Measurements from ENCODE around the gene TINCR. TPM values are rescaled to one million over a fixed set of nuclear protein-coding genes. Genes with fewer than 3 reads are reported as not detected.
"Not testable (repeated sequence)": the region's sequence is repeated elsewhere in the genome, so short reads cannot be mapped to it uniquely, and the experiment has no call there.

Gene TINCR
- total RNA-seq, 1 donor from 2014 or later = 0.20 TPM

GRCh38 chr19:5560156-5560555, 7.6 kb downstream of the TINCR start:
- no peak for DNase-seq (ENCODE audit: low read depth in 2 of 2)

- no peak for DNase-seq (ENCODE audit: low read depth in 2 of 2)
These were observed 8.0 kb downstream of the TINCR start for GRCh38 chr19:5559804-5560133.

- no peak for DNase-seq (ENCODE audit: low read depth in 2 of 2)
These were observed 9.6 kb downstream of the TINCR start for GRCh38 chr19:5558101-5558621.

- no peak for DNase-seq (ENCODE audit: low read depth in 2 of 2)
These were observed 10.1 kb downstream of the TINCR start for GRCh38 chr19:5557691-5558090.

GRCh38 chr19:5554828-5555227, 12.9 kb downstream of the TINCR start:
- DNase-seq (ENCODE audit: low read depth in 2 of 2) = no peak

- no peak for DNase-seq (ENCODE audit: low read depth in 2 of 2)
These were observed 13.9 kb downstream of the TINCR start for GRCh38 chr19:5553892-5554291.

- peak; percentile 45 to 50 for DNase-seq (ENCODE audit: low read depth in 2 of 2)
These were observed 19.9 kb downstream of the TINCR start for GRCh38 chr19:5547881-5548280.

- no peak for DNase-seq (ENCODE audit: low read depth in 2 of 2)
These were observed 21.8 kb downstream of the TINCR start for GRCh38 chr19:5545984-5546383.

GRCh38 chr19:5545051-5545450, 22.7 kb downstream of the TINCR start:
- no peak for DNase-seq (ENCODE audit: low read depth in 2 of 2)

GRCh38 chr19:5542665-5543064, 25.1 kb downstream of the TINCR start:
- no peak for DNase-seq (ENCODE audit: low read depth in 2 of 2)

GRCh38 chr19:5541456-5541855, 26.3 kb downstream of the TINCR start:
- no peak for DNase-seq (ENCODE audit: low read depth in 2 of 2)

- DNase-seq (ENCODE audit: low read depth in 2 of 2) = no peak
These were observed 27.5 kb downstream of the TINCR start for GRCh38 chr19:5540208-5540607.

- DNase-seq (ENCODE audit: low read depth in 2 of 2) = no peak
These were observed 29.9 kb downstream of the TINCR start for GRCh38 chr19:5537870-5538269.

- not testable (repeated sequence) for DNase-seq (ENCODE audit: low read depth in 2 of 2)
These were observed 30.7 kb downstream of the TINCR start for GRCh38 chr19:5536982-5537579.

- peak in 1 of 2 donors; percentile 22 for DNase-seq (ENCODE audit: low read depth in 2 of 2)
These were observed 31.3 kb downstream of the TINCR start for GRCh38 chr19:5536337-5536894.

- DNase-seq (ENCODE audit: low read depth in 2 of 2) = peak in 1 of 2 donors; percentile 5
These were observed 32.8 kb downstream of the TINCR start for GRCh38 chr19:5534787-5535586.

GRCh38 chr19:5533257-5533656, 34.5 kb downstream of the TINCR start:
- DNase-seq (ENCODE audit: low read depth in 2 of 2) = no peak

- no peak for DNase-seq (ENCODE audit: low read depth in 2 of 2)
These were observed 37.1 kb downstream of the TINCR start for GRCh38 chr19:5530701-5531100.

- no peak for DNase-seq (ENCODE audit: low read depth in 2 of 2)
These were observed 41.1 kb downstream of the TINCR start for GRCh38 chr19:5526691-5527090.

- no peak for DNase-seq (ENCODE audit: low read depth in 2 of 2)
These were observed 43.7 kb downstream of the TINCR start for GRCh38 chr19:5524081-5524480.

GRCh38 chr19:5522106-5522505, 45.6 kb downstream of the TINCR start:
- no peak for DNase-seq (ENCODE audit: low read depth in 2 of 2)

GRCh38 chr19:5520501-5520900, 47.3 kb downstream of the TINCR start:
- no peak for DNase-seq (ENCODE audit: low read depth in 2 of 2)

- DNase-seq (ENCODE audit: low read depth in 2 of 2) = no peak
These were observed 48.7 kb downstream of the TINCR start for GRCh38 chr19:5519076-5519475.

Measured in lung microvascular endothelial cell (primary cell).